Measurements from ENCODE around the gene BCL2L12. TPM values are rescaled to one million over a fixed set of nuclear protein-coding genes. Genes with fewer than 3 reads are reported as not detected.
A peak's percentile ranks its signal among the peaks of the same experiment; 100 is the strongest.
"Not testable (repeated sequence)": the region's sequence is repeated elsewhere in the genome, so short reads cannot be mapped to it uniquely, and the experiment has no call there.

The BCL2L12 gene
- total RNA-seq, 1 experiment from 2014 or later: 145 TPM

- Histone ChIP-seq H3K56ac (ENCODE audit: insufficient read length, low read depth, low read length) (no peak overlapping the region), H3K23me2 (ENCODE audit: insufficient read length, low read depth, low read length, poor library complexity, severe bottlenecking) (no peaks in the 10 kb centered on the region), H2BK12ac (ENCODE audit: insufficient read length, low read depth, low read length) (no peak overlapping the region), H4K8ac (replicated peaks; ENCODE audit: insufficient read length, low read depth, low read length) (no peak overlapping the region), H4K91ac (ENCODE audit: insufficient read length, low read depth, low read length) (no peak overlapping the region), H3K27me3 (ENCODE audit: insufficient read depth, low read length) (no peaks in the 10 kb centered on the region), H3K79me1 (ENCODE audit: insufficient read depth, low read depth, low read length, poor library complexity, severe bottlenecking) (no peaks in the 10 kb centered on the region), H2AK5ac (ENCODE audit: insufficient read length, low read length) (no peak overlapping the region), H2AFZ (ENCODE audit: low read length) (no peak overlapping the region), H3K4me2 (ENCODE audit: insufficient read depth, insufficient read length, low read length) (no peak overlapping the region), H3K4ac (ENCODE audit: low read depth, low read length) (no peak overlapping the region), H3K79me2 (ENCODE audit: insufficient read depth, low read length) (no peaks in the 10 kb centered on the region), H3K18ac (ENCODE audit: insufficient read length, low read depth, low read length) (no peak overlapping the region), H2BK15ac (ENCODE audit: low read depth, low read length) (no peak overlapping the region), H3T11ph (ENCODE audit: low read length) (no peak overlapping the region), H4K5ac (ENCODE audit: insufficient read length, low read depth, low read length) (no peak overlapping the region), H3K14ac (ENCODE audit: insufficient read depth, low read length) (no peak overlapping the region), H3K23ac (ENCODE audit: insufficient read length, low read depth, low read length) (no peak overlapping the region), H2BK20ac (ENCODE audit: low read depth, low read length, poor library complexity, severe bottlenecking) (no peak overlapping the region), H2BK5ac (ENCODE audit: insufficient read length, low read length) (no peak overlapping the region), H2BK120ac (ENCODE audit: low read depth, low read length, poor library complexity, severe bottlenecking) (no peak overlapping the region), H3K9me3 (ENCODE audit: control insufficient read depth, low read depth, low read length) (no peaks in the 10 kb centered on the region), H4K20me1 (ENCODE audit: control insufficient read depth, insufficient read depth, insufficient read length) (no peaks in the 10 kb centered on the region), H3K9ac (ENCODE audit: extremely low read depth, insufficient read length, low read length) (no peak overlapping the region), H3K27ac (ENCODE audit: insufficient read length, low read depth, low read length) (no peak overlapping the region), H3K4me1 (ENCODE audit: insufficient read depth, low read length) (no peaks in the 10 kb centered on the region)
- peak overlapping the region in 1 of 2 experiments; percentile 40; a peak in 1 of 5 replicates for H3K4me3 Mint-ChIP-seq
- H3K4me1 Mint-ChIP-seq: peaks cover 6 to 9% of the 10 kb centered on the region in 2 experiments
- peaks cover 3% of the 10 kb centered on the region in 2 experiments; a peak in 2 of 5 replicates for H3K9me3 Mint-ChIP-seq
- H3K27me3 Mint-ChIP-seq (ENCODE audit: low read depth): peaks cover 2% of the 10 kb centered on the region; the same call in 1 of the 2 replicates
- 100% methylated on average over 1 of the region's 6 CpGs for WGBS (ENCODE audit: extremely low coverage, insufficient read length, low lambda C conversion rate)
- 0 out of 7 replicates have a peak overlapping the region, but pooled peaks of 1 of the 3 experiments have one; percentile 10 for H3K27ac Mint-ChIP-seq
- no peak for DNase-seq
- peaks cover 2 to 7% (median 3%) of the 10 kb centered on the region in 3 experiments; a peak in 6 of 7 replicates for H3K36me3 Mint-ChIP-seq (ENCODE audit: insufficient read depth in 1 of 3, low read depth in 3 of 3)
- TF ChIP-seq CTCF (conservative IDR thresholded peaks at IDR 0.05): no peak
Measured at GRCh38 chr19:49718991-49719390, 53.3 kb downstream of the BCL2L12 start.

- not testable (repeated sequence) for H3K27me3 Mint-ChIP-seq (ENCODE audit: low read depth); H4K5ac ChIP-seq (ENCODE audit: insufficient read length, low read depth, low read length); H3K56ac ChIP-seq (ENCODE audit: insufficient read length, low read depth, low read length); H2BK20ac ChIP-seq (ENCODE audit: low read depth, low read length, poor library complexity, severe bottlenecking); H2BK12ac ChIP-seq (ENCODE audit: insufficient read length, low read depth, low read length); H3K4me1 Mint-ChIP-seq; H3K4ac ChIP-seq (ENCODE audit: low read depth, low read length); H3K4me2 ChIP-seq (ENCODE audit: insufficient read depth, insufficient read length, low read length); H2BK5ac ChIP-seq (ENCODE audit: insufficient read length, low read length); H3K4me1 ChIP-seq (ENCODE audit: insufficient read depth, low read length); H3K9ac ChIP-seq (ENCODE audit: extremely low read depth, insufficient read length, low read length); H3K9me3 Mint-ChIP-seq; H2BK15ac ChIP-seq (ENCODE audit: low read depth, low read length); H3K27me3 ChIP-seq (ENCODE audit: insufficient read depth, low read length); H3K36me3 Mint-ChIP-seq (ENCODE audit: insufficient read depth in 1 of 3, low read depth in 3 of 3); H2AK5ac ChIP-seq (ENCODE audit: insufficient read length, low read length); H4K91ac ChIP-seq (ENCODE audit: insufficient read length, low read depth, low read length); H3K79me1 ChIP-seq (ENCODE audit: insufficient read depth, low read depth, low read length, poor library complexity, severe bottlenecking); H3K18ac ChIP-seq (ENCODE audit: insufficient read length, low read depth, low read length); H4K8ac ChIP-seq (replicated peaks; ENCODE audit: insufficient read length, low read depth, low read length); H3T11ph ChIP-seq (ENCODE audit: low read length); H3K14ac ChIP-seq (ENCODE audit: insufficient read depth, low read length); H3K23me2 ChIP-seq (ENCODE audit: insufficient read length, low read depth, low read length, poor library complexity, severe bottlenecking); DNase-seq; H3K27ac ChIP-seq (ENCODE audit: insufficient read length, low read depth, low read length); H4K20me1 ChIP-seq (ENCODE audit: control insufficient read depth, insufficient read depth, insufficient read length); H3K9me3 ChIP-seq (ENCODE audit: control insufficient read depth, low read depth, low read length); H3K79me2 ChIP-seq (ENCODE audit: insufficient read depth, low read length); H3K4me3 Mint-ChIP-seq; H3K23ac ChIP-seq (ENCODE audit: insufficient read length, low read depth, low read length); H2AFZ ChIP-seq (ENCODE audit: low read length); H2BK120ac ChIP-seq (ENCODE audit: low read depth, low read length, poor library complexity, severe bottlenecking)
- peak overlapping the region in 2 of 3 experiments; percentile 10 to 40; a peak in 2 of 7 replicates for H3K27ac Mint-ChIP-seq
- no CpG with 5 or more reads among the region's 22 CpGs for WGBS (ENCODE audit: extremely low coverage, insufficient read length, low lambda C conversion rate)
Measured at GRCh38 chr19:49719420-49719819, 53.7 kb downstream of the BCL2L12 start.
